IMR-90 (cell line): Measurements from ENCODE around the gene FOXO6. TPM values are rescaled to one million over a fixed set of nuclear protein-coding genes. Genes with fewer than 3 reads are reported as not detected.

Experiments used
- ATAC-seq: fragments of 200-7000 bp; cut with Tn5 transposase; 2 replicates; pipeline ENCODE4 v1.9.1; 2020; ENCODE audit warnings: low read depth, mild to moderate bottlenecking, moderate library complexity
- BruUV-seq: library from RNA; stranded (reverse); fragments of 400-500 nt; replicated peaks from 2 replicates; lab custom pipeline; 2021; lab: Mats Ljungman, UMichigan
- CTCF ChIA-PET: fragments of 300-600 bp; formaldehyde crosslinking; extraction: SDS; loops from one replicate; lab custom pipeline; 2021; ENCODE audit warnings: antibody characterized with exemption; lab: Yijun Ruan, JAX
- POLR2A ChIA-PET: fragments of 300-600 bp; sonication (Branson Sonifier 250); formaldehyde crosslinking; loops from one replicate; lab custom pipeline; 2022; ENCODE audit warnings: antibody characterized with exemption; ENCODE audit not compliant: unreplicated experiment; lab: Charles Lee
- DNase-seq: peaks from one replicate; pipeline ENCODE4 v3.0.0; 2013
- H2AFZ ChIP-seq: replicated peaks from 2 replicates; pipeline ENCODE3; 2013; ENCODE audit warnings: low read length, mild to moderate bottlenecking; ENCODE audit not compliant: poor library complexity
- H2AK5ac ChIP-seq: 2 replicates; pipeline ENCODE4 v1.6.1; 2013; ENCODE audit warnings: low read depth, low read length, inconsistent platforms
- H2AK9ac ChIP-seq: replicated peaks from 2 replicates; pipeline ENCODE3; 2013; ENCODE audit warnings: mild to moderate bottlenecking, low read depth, low read length, moderate library complexity; ENCODE audit not compliant: poor library complexity
- H2BK120ac ChIP-seq: 2 replicates; pipeline ENCODE4 v1.6.1; 2013; ENCODE audit warnings: low read depth, low read length, inconsistent platforms
- H2BK15ac ChIP-seq: 3 replicates; pipeline ENCODE4 v1.6.1; 2013; ENCODE audit warnings: low read depth, low read length, inconsistent platforms
- H2BK20ac ChIP-seq: 2 replicates; pipeline ENCODE4 v1.6.1; 2013; ENCODE audit warnings: low read depth, mild to moderate bottlenecking, inconsistent platforms, low read length, moderate library complexity
- H2BK5ac ChIP-seq: 2 replicates; pipeline ENCODE4 v1.6.1; 2013; ENCODE audit warnings: mild to moderate bottlenecking, low read depth, low read length, inconsistent platforms; ENCODE audit not compliant: poor library complexity, severe bottlenecking
- H3K14ac ChIP-seq: replicated peaks from 2 replicates; pipeline ENCODE4 v1.6.1; 2013; ENCODE audit warnings: low read depth, low read length, inconsistent platforms
- H3K18ac ChIP-seq: 2 replicates; pipeline ENCODE4 v1.6.1; 2013; ENCODE audit warnings: low read depth, low read length, control low read depth
- H3K23ac ChIP-seq: 2 replicates; pipeline ENCODE4 v1.6.1; 2013; ENCODE audit warnings: low read depth, low read length, inconsistent platforms
- H3K27ac ChIP-seq: 2 replicates; pipeline ENCODE4 v1.5.1; 2013; ENCODE audit warnings: mild to moderate bottlenecking, control low read depth, low read length; ENCODE audit not compliant: insufficient read depth
- H3K27me3 ChIP-seq: 2 replicates; pipeline ENCODE4 v1.6.1; 2013; ENCODE audit warnings: low read length; ENCODE audit not compliant: control insufficient read depth, insufficient read depth
- H3K36me3 ChIP-seq: 2 replicates; pipeline ENCODE4 v1.6.1; 2013; ENCODE audit warnings: low read length, mixed read lengths; ENCODE audit not compliant: control insufficient read depth, insufficient read depth
- H3K4ac ChIP-seq: 2 replicates; pipeline ENCODE4 v1.6.1; 2013; ENCODE audit warnings: low read depth, low read length, inconsistent platforms
- H3K4me1 ChIP-seq: 2 replicates; pipeline ENCODE4 v1.6.1; 2013; ENCODE audit warnings: low read length, mixed read lengths; ENCODE audit not compliant: control insufficient read depth, insufficient read depth
- H3K4me2 ChIP-seq: 2 replicates; pipeline ENCODE4 v1.6.1; 2013; ENCODE audit warnings: low read depth, mild to moderate bottlenecking, control low read depth, low read length, moderate library complexity
- H3K4me3 ChIP-seq: 2 replicates; pipeline ENCODE4 v1.5.1; 2013; ENCODE audit warnings: low read depth, mild to moderate bottlenecking, control low read depth, low read length, moderate library complexity; ENCODE audit not compliant: insufficient read depth
- H3K56ac ChIP-seq: 2 replicates; pipeline ENCODE4 v1.6.1; 2013; ENCODE audit warnings: low read length, inconsistent platforms; ENCODE audit not compliant: insufficient read depth; ENCODE audit errors: extremely low read depth
- H3K79me1 ChIP-seq, 2 experiments: 2 replicates each; pipeline ENCODE4 v1.6.1; 2013; ENCODE audit warnings: low read length in 2 of 2, inconsistent platforms in 1 of 2, low read depth in 1 of 2
- H3K9ac ChIP-seq: 2 replicates; pipeline ENCODE4 v1.6.1; 2013; ENCODE audit warnings: low read depth, low read length, control low read depth
- H3K9me1 ChIP-seq: 2 replicates; pipeline ENCODE4 v1.6.1; 2013; ENCODE audit warnings: low read length, inconsistent platforms; ENCODE audit not compliant: insufficient read depth
- H3K9me3 ChIP-seq: 2 replicates; pipeline ENCODE4 v1.6.1; 2013; ENCODE audit warnings: low read length; ENCODE audit not compliant: control insufficient read depth, insufficient read depth
- H4K20me1 ChIP-seq: 2 replicates; pipeline ENCODE4 v1.6.1; 2013; ENCODE audit warnings: low read length, inconsistent platforms; ENCODE audit not compliant: insufficient read depth
- H4K5ac ChIP-seq: 2 replicates; pipeline ENCODE4 v1.6.1; 2013; ENCODE audit warnings: mild to moderate bottlenecking, low read depth, low read length, control low read depth
- H4K8ac ChIP-seq, 2 experiments: 2 replicates each; pipeline ENCODE4 v1.6.1; 2013; ENCODE audit warnings: low read depth in 2 of 2, low read length in 2 of 2, control low read depth in 1 of 2, inconsistent platforms in 1 of 2
- H4K91ac ChIP-seq: 2 replicates; pipeline ENCODE4 v1.6.1; 2013; ENCODE audit warnings: low read depth, low read length, inconsistent platforms; ENCODE audit not compliant: insufficient read depth
- NFE2L2 ChIP-seq: fragments of 150-350 bp; IDR thresholded peaks from 2 replicates; pipeline ENCODE4 v1.6.1; 2016; ENCODE audit warnings: low read depth, mild to moderate bottlenecking, low read length
- POLR2A ChIP-seq: IDR thresholded peaks from 2 replicates; pipeline ENCODE4 v1.6.1; 2012; ENCODE audit warnings: mild to moderate bottlenecking, low read depth, low read length
- RAD21 ChIP-seq: IDR thresholded peaks from 2 replicates; pipeline ENCODE4 v1.6.1; 2012; ENCODE audit warnings: low read length, improper control_type of control experiment
- SMC3 ChIP-seq: fragments of 150-350 bp; IDR thresholded peaks from 2 replicates; pipeline ENCODE4 v1.6.1; 2016; ENCODE audit warnings: low read depth, mild to moderate bottlenecking, antibody characterized with exemption, low read length, moderate library complexity
- WGBS, 2 experiments: methylation state at CpG; one replicate each; pipeline versions ENCODE4 v1.1.5 to v1.1.7; 2013; ENCODE audit warnings: missing lambda C conversion rate in 2 of 2; ENCODE audit not compliant: insufficient read length in 1 of 2; ENCODE audit errors: extremely low coverage in 2 of 2; 5-methylcytosine and 5-hydroxymethylcytosine counted together
- dilution Hi-C: fragments of 300-500 bp; cut with HindIII; formaldehyde crosslinking; loops from one replicate; pipeline ENCODE4 v1.14.3; 2018; ENCODE audit warnings: low sequenced_read_pairs; ENCODE audit not compliant: unreplicated experiment
- in situ Hi-C: fragments of 300-500 bp; cut with MboI; formaldehyde crosslinking; loops from 3 replicates; pipeline ENCODE4 v1.14.3; 2019; ENCODE audit warnings: low sequenced_read_pairs, inconsistent platforms, mixed read lengths
- intact Hi-C: fragments of 100-400 bp; cut with micrococcal nuclease; formaldehyde crosslinking; loops from 2 replicates; pipeline ENCODE4 v1.10.0; 2022
- polyA plus RNA-seq, 3 experiments: library from polyadenylated mRNA; depleted of rRNA; stranded (reverse); fragments of >200 nt; gene quantifications; 2 replicates each; pipeline ENCODE4 v1.2.3, GENCODE V29; 2012; ENCODE audit warnings: low replicate concordance in 1 of 3
- total RNA-seq: library from RNA; depleted of rRNA; stranded (reverse); fragments of >200 nt; gene quantifications from 2 replicates; pipeline ENCODE4 v1.2.3, GENCODE V29; 2012
- TF ChIP-seq, protein P1 (sequence below): fragments of 150-350 bp; IDR thresholded peaks from 2 replicates; pipeline ENCODE4 v1.6.1; 2017; ENCODE audit warnings: mild to moderate bottlenecking, antibody characterized with exemption, low read length, low read depth

The FOXO6 gene
- total and polyA plus RNA-seq, 2 of the 4 experiments (the other 2 are of a cell fraction) = not detected

DNA sequence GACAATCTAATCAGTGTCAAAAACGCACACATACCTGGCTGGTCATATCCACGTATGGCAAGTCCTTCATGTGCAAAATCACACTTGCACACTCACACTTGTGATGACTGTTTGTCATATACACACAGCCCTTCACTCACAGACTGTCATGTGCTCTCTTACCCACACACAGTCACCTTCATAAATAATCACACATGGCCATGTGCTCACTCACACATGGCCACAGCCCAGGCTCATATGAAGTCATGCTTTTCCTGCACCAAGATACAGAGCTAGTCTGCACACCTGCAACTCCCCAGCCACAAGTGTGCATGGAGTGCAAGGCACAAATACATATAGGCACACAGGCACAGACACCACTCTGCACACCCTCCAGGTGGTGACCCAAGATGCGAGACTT is 45.4 kb upstream of the FOXO6 start:
- Histone ChIP-seq H4K8ac (no peak overlapping the region), H4K5ac (no peak overlapping the region), H3K9me3 (no peaks in the 10 kb centered on the region), H3K4me3 (no peak overlapping the region), H3K27me3 (peaks cover 32% of the 10 kb centered on the region), H2BK5ac (no peak overlapping the region), H2AFZ (no peak overlapping the region), H3K23ac (no peak overlapping the region), H2AK9ac (peak overlapping the region; percentile 21), H3K14ac (no peak overlapping the region), H3K4me2 (no peak overlapping the region), H2BK120ac (no peak overlapping the region), H3K56ac (no peak overlapping the region), H3K36me3 (no peaks in the 10 kb centered on the region), H3K4me1 (no peaks in the 10 kb centered on the region), H3K18ac (no peak overlapping the region), H2BK15ac (no peak overlapping the region), H2BK20ac (no peak overlapping the region), H3K9ac (no peak overlapping the region), H4K91ac (no peak overlapping the region), H4K20me1 (no peaks in the 10 kb centered on the region), H3K79me1 (no peaks in the 10 kb centered on the region), H3K27ac (no peak overlapping the region), H3K9me1 (0 out of 2 replicates have a peak, but pooled peaks cover 5% of the 10 kb centered on the region), H3K4ac (no peak overlapping the region), H2AK5ac (no peak overlapping the region)
- DNase-seq (no peak), ATAC-seq (no peak)
- dilution Hi-C loops = no loop called here
- POLR2A ChIA-PET = no interaction called here
- no peak for TF ChIP-seq SMC3
- TF ChIP-seq POLR2A = no peak
- TF ChIP-seq, protein P1, sequence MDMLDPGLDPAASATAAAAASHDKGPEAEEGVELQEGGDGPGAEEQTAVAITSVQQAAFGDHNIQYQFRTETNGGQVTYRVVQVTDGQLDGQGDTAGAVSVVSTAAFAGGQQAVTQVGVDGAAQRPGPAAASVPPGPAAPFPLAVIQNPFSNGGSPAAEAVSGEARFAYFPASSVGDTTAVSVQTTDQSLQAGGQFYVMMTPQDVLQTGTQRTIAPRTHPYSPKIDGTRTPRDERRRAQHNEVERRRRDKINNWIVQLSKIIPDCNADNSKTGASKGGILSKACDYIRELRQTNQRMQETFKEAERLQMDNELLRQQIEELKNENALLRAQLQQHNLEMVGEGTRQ = no peak
- no peak for TF ChIP-seq RAD21
- no peak for TF ChIP-seq NFE2L2
- in situ Hi-C loops = no loop called here
- WGBS, 2 experiments = 10% methylated on average over 2 of the region's 3 CpGs; no CpG with 5 or more reads in 1 of the 2 experiments
- BruUV-seq = no TSS peak
- CTCF ChIA-PET = no interaction called here
- intact Hi-C loops = no loop called here
